ENCODE measurements around the gene MAPK1IP1L.
A peak's percentile ranks its signal among the peaks of the same experiment; 100 is the strongest.

Gene MAPK1IP1L

DNA sequence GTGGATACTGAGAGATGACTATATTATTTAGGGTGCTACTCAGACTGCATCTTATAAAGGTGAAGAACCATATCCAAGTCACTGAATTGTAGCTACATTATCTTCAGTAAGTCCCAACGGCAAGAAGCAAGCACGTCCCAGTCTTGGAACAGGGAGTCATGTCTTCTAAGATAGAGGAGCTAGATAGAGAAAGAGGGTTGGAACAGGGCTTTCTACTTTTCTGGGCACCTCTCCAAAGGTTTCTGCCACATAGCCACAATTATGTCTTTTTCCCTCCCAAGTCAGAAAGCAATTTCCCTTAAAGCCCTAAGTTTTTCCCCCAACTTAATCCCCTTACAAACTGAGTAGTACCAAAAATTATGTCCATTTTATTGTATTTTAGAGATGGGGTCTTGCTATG is 22.4 kb downstream of the MAPK1IP1L start:
- no peaks in the 10 kb centered on the region for H3K9me3 ChIP-seq (ENCODE audit: control insufficient read depth, insufficient read depth, low read depth, low read length)
- CTCF ChIA-PET = interaction anchor here (0.6 kb wide), 1 partner anchor 9 kb away, joined by 3 read pairs; no protein-coding TSS in a partner anchor
- TF ChIP-seq ZNF292 (tag by site-specific recombination; IDR thresholded peaks at IDR 0.05; ENCODE audit: borderline replicate concordance, low read depth) = no peak
- no peak for TF ChIP-seq ZNF626 (tag by site-specific recombination; IDR thresholded peaks at IDR 0.05)
- TF ChIP-seq ZNF274 (IDR thresholded peaks at IDR 0.05; ENCODE audit: low read length) = no peak
- no peak for TF ChIP-seq ZNF274 (tag by site-specific recombination; IDR thresholded peaks at IDR 0.05; ENCODE audit: borderline replicate concordance)
- no peak for TF ChIP-seq ZNF157 (tag by site-specific recombination; IDR thresholded peaks at IDR 0.05)
- TF ChIP-seq ZFHX2 (tag by site-specific recombination; conservative IDR thresholded peaks at IDR 0.05) = no peak
- no peak for TF ChIP-seq KLF10 (tag by site-specific recombination; IDR thresholded peaks at IDR 0.05)
- TF ChIP-seq, protein P1, sequence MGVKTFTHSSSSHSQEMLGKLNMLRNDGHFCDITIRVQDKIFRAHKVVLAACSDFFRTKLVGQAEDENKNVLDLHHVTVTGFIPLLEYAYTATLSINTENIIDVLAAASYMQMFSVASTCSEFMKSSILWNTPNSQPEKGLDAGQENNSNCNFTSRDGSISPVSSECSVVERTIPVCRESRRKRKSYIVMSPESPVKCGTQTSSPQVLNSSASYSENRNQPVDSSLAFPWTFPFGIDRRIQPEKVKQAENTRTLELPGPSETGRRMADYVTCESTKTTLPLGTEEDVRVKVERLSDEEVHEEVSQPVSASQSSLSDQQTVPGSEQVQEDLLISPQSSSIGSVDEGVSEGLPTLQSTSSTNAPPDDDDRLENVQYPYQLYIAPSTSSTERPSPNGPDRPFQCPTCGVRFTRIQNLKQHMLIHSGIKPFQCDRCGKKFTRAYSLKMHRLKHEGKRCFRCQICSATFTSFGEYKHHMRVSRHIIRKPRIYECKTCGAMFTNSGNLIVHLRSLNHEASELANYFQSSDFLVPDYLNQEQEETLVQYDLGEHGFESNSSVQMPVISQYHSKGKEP (tag by site-specific recombination; IDR thresholded peaks at IDR 0.05) = no peak
- TF ChIP-seq, protein P2, sequence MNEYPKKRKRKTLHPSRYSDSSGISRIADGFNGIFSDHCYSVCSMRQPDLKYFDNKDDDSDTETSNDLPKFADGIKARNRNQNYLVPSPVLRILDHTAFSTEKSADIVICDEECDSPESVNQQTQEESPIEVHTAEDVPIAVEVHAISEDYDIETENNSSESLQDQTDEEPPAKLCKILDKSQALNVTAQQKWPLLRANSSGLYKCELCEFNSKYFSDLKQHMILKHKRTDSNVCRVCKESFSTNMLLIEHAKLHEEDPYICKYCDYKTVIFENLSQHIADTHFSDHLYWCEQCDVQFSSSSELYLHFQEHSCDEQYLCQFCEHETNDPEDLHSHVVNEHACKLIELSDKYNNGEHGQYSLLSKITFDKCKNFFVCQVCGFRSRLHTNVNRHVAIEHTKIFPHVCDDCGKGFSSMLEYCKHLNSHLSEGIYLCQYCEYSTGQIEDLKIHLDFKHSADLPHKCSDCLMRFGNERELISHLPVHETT (tag by site-specific recombination; IDR thresholded peaks at IDR 0.05) = no peak
- no peak for TF ChIP-seq ZNF324 (tag by site-specific recombination; IDR thresholded peaks at IDR 0.05)
- TF ChIP-seq, protein P3, sequence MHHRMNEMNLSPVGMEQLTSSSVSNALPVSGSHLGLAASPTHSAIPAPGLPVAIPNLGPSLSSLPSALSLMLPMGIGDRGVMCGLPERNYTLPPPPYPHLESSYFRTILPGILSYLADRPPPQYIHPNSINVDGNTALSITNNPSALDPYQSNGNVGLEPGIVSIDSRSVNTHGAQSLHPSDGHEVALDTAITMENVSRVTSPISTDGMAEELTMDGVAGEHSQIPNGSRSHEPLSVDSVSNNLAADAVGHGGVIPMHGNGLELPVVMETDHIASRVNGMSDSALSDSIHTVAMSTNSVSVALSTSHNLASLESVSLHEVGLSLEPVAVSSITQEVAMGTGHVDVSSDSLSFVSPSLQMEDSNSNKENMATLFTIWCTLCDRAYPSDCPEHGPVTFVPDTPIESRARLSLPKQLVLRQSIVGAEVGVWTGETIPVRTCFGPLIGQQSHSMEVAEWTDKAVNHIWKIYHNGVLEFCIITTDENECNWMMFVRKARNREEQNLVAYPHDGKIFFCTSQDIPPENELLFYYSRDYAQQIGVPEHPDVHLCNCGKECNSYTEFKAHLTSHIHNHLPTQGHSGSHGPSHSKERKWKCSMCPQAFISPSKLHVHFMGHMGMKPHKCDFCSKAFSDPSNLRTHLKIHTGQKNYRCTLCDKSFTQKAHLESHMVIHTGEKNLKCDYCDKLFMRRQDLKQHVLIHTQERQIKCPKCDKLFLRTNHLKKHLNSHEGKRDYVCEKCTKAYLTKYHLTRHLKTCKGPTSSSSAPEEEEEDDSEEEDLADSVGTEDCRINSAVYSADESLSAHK (tag by site-specific recombination; IDR thresholded peaks at IDR 0.05) = no peak
- TF ChIP-seq, protein P4, sequence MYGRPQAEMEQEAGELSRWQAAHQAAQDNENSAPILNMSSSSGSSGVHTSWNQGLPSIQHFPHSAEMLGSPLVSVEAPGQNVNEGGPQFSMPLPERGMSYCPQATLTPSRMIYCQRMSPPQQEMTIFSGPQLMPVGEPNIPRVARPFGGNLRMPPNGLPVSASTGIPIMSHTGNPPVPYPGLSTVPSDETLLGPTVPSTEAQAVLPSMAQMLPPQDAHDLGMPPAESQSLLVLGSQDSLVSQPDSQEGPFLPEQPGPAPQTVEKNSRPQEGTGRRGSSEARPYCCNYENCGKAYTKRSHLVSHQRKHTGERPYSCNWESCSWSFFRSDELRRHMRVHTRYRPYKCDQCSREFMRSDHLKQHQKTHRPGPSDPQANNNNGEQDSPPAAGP (tag by site-specific recombination; IDR thresholded peaks at IDR 0.05) = no peak
- no peak for TF ChIP-seq ZNF214 (tag by site-specific recombination; IDR thresholded peaks at IDR 0.05; ENCODE audit: borderline replicate concordance)
- no peak for TF ChIP-seq ZNF548 (tag by site-specific recombination; IDR thresholded peaks at IDR 0.05)
- no peak for TF ChIP-seq ZNF777 (tag by site-specific recombination; IDR thresholded peaks at IDR 0.05; ENCODE audit: borderline replicate concordance)
- no peaks in the 10 kb centered on the region for H3K4me1 ChIP-seq (ENCODE audit: control insufficient read depth, insufficient read depth, low read length)
- H3K27ac ChIP-seq (ENCODE audit: extremely low read depth, low read depth, low read length) = no peak overlapping the region
- H3K4me3 ChIP-seq (ENCODE audit: low read depth, low read length) = no peak overlapping the region
- POLR2A ChIA-PET = interaction anchor here (1.0 kb wide), 1 partner anchor 14 kb away, joined by 4 read pairs; no protein-coding TSS in a partner anchor
- no peaks in the 10 kb centered on the region; a peak in 1 of 3 replicates for H3K36me3 ChIP-seq (ENCODE audit: control insufficient read depth in 2 of 2, insufficient read depth in 1 of 2, low read length in 2 of 2)

DNA sequence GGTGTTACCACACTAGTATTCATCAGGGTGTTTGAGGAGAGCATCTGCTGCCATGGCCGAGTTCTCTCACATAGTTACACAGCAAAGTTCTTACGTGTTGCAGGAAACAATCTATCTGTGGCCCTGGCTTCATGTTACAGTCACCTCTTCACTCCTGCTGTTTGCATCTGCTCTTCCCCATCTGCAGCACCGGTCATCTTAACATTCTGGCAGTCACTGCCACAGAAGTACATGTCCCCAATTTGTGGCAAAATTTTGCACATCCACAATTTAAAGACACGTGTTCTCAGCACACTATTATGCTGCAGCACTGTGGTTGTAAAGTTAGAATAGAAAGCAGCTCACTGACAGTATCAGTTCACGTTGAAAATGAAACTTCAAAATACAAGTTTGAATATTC is 23.2 kb downstream of the MAPK1IP1L start:
- H3K4me1 ChIP-seq (ENCODE audit: control insufficient read depth, insufficient read depth, low read length) = no peaks in the 10 kb centered on the region
- no peaks in the 10 kb centered on the region for H3K36me3 ChIP-seq (ENCODE audit: control insufficient read depth in 2 of 2, insufficient read depth in 1 of 2, low read length in 2 of 2)
- peak; percentile 7 for TF ChIP-seq SETDB1 (IDR thresholded peaks at IDR 0.05; ENCODE audit: insufficient read length, low read length)
- TF ChIP-seq, protein P5, sequence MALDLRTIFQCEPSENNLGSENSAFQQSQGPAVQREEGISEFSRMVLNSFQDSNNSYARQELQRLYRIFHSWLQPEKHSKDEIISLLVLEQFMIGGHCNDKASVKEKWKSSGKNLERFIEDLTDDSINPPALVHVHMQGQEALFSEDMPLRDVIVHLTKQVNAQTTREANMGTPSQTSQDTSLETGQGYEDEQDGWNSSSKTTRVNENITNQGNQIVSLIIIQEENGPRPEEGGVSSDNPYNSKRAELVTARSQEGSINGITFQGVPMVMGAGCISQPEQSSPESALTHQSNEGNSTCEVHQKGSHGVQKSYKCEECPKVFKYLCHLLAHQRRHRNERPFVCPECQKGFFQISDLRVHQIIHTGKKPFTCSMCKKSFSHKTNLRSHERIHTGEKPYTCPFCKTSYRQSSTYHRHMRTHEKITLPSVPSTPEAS (tag by site-specific recombination; IDR thresholded peaks at IDR 0.05) = no peak
- TF ChIP-seq ZIC2 (tag by site-specific recombination; IDR thresholded peaks at IDR 0.05) = no peak
- TF ChIP-seq TRIM28 (IDR thresholded peaks at IDR 0.05; ENCODE audit: borderline replicate concordance, low read length) = 0 out of 2 replicates have a peak, but pooled peaks have one; percentile 44
- TF ChIP-seq SCRT2 (tag by site-specific recombination; IDR thresholded peaks at IDR 0.05) = peak; percentile 45
- TF ChIP-seq ZBTB17 (tag by site-specific recombination; IDR thresholded peaks at IDR 0.05) = 0 out of 2 replicates have a peak, but pooled peaks have one; percentile 50
- H3K4me3 ChIP-seq (ENCODE audit: low read depth, low read length) = no peak overlapping the region
- ChIA-PET POLR2A (no interaction called here), CTCF (no interaction called here)
- H3K9me3 ChIP-seq (ENCODE audit: control insufficient read depth, insufficient read depth, low read depth, low read length) = no peaks in the 10 kb centered on the region
- H3K27ac ChIP-seq (ENCODE audit: extremely low read depth, low read depth, low read length) = no peak overlapping the region
